PC-9 (cell line): ENCODE results near the gene GART.

ENCODE experiments used
- EZH2 ChIP-seq: fragments of 200-600 bp; sonication (generic); IDR thresholded peaks from 2 replicates; pipeline ENCODE4 v1.8.0; 2017; ENCODE audit warnings: antibody characterized with exemption, low read depth
- TF ChIP-seq, protein P1 (sequence below): fragments of 200-600 bp; sonication (generic); conservative IDR thresholded peaks from 2 replicates; pipeline ENCODE4 v1.6.1; 2017; ENCODE audit warnings: mixed run types, antibody characterized with exemption, mild to moderate bottlenecking, moderate library complexity

DNA sequence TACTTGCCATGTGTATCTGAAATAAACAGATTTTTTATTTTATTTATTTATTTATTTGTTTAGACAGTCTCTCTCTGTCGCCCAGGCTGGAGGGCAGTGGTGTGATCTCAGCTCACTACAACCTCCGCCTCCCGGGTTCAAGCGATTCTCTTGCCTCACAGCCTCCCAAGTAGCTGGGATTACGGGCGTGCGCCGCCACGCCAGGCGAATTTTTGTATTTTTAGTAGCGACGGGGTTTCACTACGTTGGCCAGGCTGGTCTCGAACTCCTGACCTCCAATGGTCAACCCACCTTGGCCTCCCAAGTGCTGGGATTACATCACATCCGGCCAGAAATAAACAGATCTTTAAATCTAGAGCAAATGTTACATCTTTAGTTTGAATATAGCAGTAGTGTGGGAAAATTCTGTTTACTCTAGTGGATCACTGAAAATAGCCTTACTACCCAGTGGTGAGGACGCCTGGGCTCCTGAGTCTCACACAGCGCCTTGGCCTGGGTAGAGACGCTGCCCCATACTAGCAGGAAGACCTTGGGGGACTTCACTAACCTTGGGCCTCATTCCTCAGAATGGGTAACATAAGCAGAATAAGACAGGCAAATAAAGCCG lies 709 bp downstream of the GART start:
- TF ChIP-seq, protein P1, sequence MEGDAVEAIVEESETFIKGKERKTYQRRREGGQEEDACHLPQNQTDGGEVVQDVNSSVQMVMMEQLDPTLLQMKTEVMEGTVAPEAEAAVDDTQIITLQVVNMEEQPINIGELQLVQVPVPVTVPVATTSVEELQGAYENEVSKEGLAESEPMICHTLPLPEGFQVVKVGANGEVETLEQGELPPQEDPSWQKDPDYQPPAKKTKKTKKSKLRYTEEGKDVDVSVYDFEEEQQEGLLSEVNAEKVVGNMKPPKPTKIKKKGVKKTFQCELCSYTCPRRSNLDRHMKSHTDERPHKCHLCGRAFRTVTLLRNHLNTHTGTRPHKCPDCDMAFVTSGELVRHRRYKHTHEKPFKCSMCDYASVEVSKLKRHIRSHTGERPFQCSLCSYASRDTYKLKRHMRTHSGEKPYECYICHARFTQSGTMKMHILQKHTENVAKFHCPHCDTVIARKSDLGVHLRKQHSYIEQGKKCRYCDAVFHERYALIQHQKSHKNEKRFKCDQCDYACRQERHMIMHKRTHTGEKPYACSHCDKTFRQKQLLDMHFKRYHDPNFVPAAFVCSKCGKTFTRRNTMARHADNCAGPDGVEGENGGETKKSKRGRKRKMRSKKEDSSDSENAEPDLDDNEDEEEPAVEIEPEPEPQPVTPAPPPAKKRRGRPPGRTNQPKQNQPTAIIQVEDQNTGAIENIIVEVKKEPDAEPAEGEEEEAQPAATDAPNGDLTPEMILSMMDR: no peak
- no peak for TF ChIP-seq EZH2
